Tongue (tissue), 2 donors: Measurements from ENCODE around the gene CERCAM. TPM values are rescaled to one million over a fixed set of nuclear protein-coding genes. Genes with fewer than 3 reads are reported as not detected.
"Not testable (repeated sequence)": the region's sequence is repeated elsewhere in the genome, so short reads cannot be mapped to it uniquely, and the experiment has no call there.

Source experiments
- DNase-seq: peaks from one replicate; pipeline ENCODE4 v3.0.0-alpha.2; 2015
- total RNA-seq: library from RNA; depleted of rRNA; stranded (reverse); fragments of >200 nt; gene quantifications from one replicate; pipeline ENCODE4 v1.2.3, GENCODE V29; 2014

The CERCAM gene
- total RNA-seq, 1 donor from 2014 or later: 63.2 TPM

- peak; percentile 56 for DNase-seq
These were observed 1.4 kb upstream of the CERCAM start for GRCh38 chr9:128419061-128419925.

GRCh38 chr9:128420060-128420650 lies 502 bp upstream of the CERCAM start:
- peak; percentile 87 for DNase-seq

- no peak for DNase-seq
These were observed 882 bp downstream of the CERCAM start for GRCh38 chr9:128421482-128421996.

- not testable (repeated sequence) for DNase-seq
These were observed 1.5 kb downstream of the CERCAM start for GRCh38 chr9:128422022-128422782.

GRCh38 chr9:128422783-128423150 lies 2.1 kb downstream of the CERCAM start:
- DNase-seq: no peak

DNA sequence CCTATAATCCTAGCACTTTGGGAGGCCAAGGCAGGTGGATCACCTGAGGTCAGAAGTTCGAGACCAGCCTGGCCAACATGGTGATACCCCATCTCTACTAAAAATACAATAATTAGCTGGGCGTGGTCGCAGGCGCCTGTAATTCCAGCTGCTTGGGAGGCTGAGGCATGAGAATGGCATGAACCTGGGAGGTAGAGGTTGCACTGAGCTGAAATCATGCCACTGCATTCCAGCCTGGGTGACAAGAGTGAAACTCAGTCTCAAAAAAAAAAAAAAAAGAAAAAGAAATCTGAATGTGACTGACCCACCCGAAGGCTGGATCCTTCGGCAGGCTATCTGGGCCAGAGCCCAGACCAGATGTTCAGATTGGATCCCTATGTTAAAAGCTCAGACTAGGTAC lies 2.7 kb downstream of the CERCAM start:
- not testable (repeated sequence) for DNase-seq

DNA sequence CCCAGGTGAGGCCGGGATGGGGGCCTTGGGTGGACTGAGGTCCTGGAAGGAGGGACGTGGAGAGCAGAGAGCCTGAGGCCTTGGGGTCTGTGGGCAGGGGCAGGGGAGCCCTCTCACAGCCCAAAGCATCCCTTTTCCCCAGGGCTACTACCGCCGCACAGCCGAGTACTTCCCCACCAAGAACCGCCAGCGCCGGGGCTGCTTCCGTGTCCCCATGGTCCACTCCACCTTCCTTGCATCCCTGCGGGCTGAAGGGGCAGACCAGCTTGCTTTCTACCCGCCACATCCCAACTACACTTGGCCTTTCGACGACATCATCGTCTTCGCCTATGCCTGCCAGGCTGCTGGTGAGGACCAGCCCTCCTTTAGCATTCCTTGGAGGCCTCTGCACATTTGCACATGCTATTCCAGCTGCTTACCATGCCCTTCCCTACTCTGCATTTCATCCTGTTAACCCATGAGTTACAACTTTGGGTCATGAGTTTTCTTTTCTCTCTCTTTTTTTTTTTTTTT lies 3.7 kb downstream of the CERCAM start:
- DNase-seq: no peak

- DNase-seq: no peak
These were observed 8.2 kb downstream of the CERCAM start for GRCh38 chr9:128428644-128429512.

GRCh38 chr9:128429513-128430086 lies 8.9 kb downstream of the CERCAM start:
- no peak for DNase-seq

GRCh38 chr9:128431207-128431606 lies 10.6 kb downstream of the CERCAM start:
- DNase-seq: no peak

DNA sequence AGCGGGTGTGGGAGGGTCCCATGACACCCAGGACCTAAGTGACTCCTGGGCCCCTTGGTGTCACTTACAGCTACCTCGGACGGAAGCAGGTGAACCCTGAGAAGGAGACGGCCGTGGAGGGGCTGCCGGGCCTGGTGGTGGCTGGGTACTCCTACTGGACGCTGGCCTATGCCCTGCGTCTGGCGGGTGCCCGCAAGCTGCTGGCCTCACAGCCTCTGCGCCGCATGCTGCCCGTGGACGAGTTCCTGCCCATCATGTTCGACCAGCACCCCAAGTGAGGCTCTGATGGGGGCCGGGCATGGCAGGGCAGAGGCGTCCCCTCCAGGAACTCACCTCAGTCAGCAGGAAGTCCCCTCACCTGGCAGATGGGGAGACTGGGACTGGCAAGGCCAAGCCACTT lies 13.7 kb downstream of the CERCAM start:
- DNase-seq: no peak

DNA sequence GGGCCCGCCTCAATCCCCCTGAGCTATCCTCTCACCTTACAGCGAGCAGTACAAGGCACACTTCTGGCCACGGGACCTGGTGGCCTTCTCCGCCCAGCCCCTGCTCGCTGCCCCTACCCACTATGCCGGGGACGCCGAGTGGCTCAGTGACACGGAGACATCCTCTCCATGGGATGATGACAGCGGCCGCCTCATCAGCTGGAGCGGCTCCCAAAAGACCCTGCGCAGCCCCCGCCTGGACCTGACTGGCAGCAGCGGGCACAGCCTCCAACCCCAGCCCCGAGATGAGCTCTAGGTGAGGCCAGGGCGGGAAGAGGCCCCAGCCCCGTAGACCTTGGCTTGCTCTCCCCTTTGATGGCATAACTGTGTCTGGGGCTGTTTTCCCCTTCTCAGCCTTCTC lies 15.0 kb downstream of the CERCAM start:
- no peak for DNase-seq

- peak; percentile 91 for DNase-seq
These were observed 17.9 kb downstream of the CERCAM start for GRCh38 chr9:128438343-128439109.

- DNase-seq: no peak
These were observed 18.6 kb downstream of the CERCAM start for GRCh38 chr9:128439273-128439672.

DNA sequence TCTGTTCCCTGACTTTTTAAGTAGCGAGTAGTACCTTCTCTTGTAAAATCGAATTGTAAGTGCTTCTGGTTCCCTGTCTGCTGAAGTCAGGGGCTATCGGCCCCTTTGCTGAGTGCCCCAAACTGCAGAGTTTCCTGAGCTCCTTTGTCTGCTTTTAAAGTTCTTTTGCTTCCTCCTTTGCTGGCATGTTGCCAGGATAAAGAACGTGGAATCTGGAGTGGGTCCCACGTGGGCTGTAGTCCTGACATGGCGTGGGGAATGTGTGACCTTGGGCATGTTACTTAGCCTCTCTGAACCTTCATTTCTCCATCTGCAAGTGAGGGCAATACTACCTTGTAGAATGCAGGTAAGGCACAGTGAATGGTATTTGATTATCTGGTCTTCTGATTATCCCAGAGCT lies 21.5 kb downstream of the CERCAM start:
- DNase-seq: no peak

- not testable (repeated sequence) for DNase-seq
These were observed 25.8 kb downstream of the CERCAM start for GRCh38 chr9:128446505-128446904.

GRCh38 chr9:128448746-128449145 lies 28.1 kb downstream of the CERCAM start:
- DNase-seq: no peak

DNA sequence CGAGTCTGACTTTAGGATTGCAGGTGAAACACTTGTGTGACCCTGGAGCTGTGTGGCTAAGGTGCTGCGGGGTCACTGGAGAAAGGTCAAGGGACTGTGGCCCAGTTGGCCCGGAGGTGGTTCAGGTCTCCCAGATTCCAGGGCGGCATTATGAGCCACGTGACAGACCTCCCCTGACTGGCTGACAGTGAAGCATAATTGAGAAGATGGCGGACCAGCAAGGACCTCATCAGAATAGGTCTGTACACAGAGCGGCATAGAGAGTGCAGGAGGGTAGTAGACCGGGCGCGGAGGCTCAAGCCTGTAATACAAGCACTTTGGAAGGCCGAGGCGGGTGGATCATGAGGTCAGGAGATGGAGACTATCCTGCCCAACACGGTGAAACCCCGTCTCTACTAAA lies 34.3 kb downstream of the CERCAM start:
- DNase-seq: no peak

GRCh38 chr9:128455849-128456612 lies 35.4 kb downstream of the CERCAM start, which contains the start of gene ODF2:
TSS of gene ODF2 (plus strand) at chr9:128456006. CDS start at chr9:128456092, 86 bp downstream.
- peak; percentile 99 for DNase-seq
